ENCODE measurements around the gene NRN1L. TPM values are rescaled to one million over a fixed set of nuclear protein-coding genes. Genes with fewer than 3 reads are reported as not detected.

Gene NRN1L
- total RNA-seq, 4 donors from 2014 or later, result 1.2 to 2.4 TPM; not detected in 2

DNA sequence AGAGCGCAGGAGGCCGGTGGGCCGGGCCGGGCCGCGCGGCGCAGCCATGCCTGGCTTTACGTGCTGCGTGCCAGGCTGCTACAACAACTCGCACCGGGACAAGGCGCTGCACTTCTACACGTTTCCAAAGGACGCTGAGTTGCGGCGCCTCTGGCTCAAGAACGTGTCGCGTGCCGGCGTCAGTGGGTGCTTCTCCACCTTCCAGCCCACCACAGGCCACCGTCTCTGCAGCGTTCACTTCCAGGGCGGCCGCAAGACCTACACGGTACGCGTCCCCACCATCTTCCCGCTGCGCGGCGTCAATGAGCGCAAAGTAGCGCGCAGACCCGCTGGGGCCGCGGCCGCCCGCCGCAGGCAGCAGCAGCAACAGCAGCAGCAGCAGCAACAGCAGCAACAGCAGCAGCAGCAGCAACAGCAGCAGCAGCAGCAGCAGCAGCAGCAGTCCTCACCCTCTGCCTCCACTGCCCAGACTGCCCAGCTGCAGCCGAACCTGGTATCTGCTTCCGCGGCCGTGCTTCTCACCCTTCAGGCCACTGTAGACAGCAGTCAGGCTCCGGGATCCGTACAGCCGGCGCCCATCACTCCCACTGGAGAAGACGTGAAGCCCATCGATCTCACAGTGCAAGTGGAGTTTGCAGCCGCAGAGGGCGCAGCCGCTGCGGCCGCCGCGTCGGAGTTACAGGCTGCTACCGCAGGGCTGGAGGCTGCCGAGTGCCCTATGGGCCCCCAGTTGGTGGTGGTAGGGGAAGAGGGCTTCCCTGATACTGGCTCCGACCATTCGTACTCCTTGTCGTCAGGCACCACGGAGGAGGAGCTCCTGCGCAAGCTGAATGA lies 42.0 kb upstream of the NRN1L start:
- peaks cover 6 to 50% (median 28%) of the 10 kb centered on the region in 3 donors for H3K4me1 ChIP-seq
- 0% methylated on average over 5 of the region's 67 CpGs; no CpG with 5 or more reads in 1 of the 2 donors for WGBS, 2 donors (ENCODE audit: low coverage in 1 of 2)
- H3K27me3 ChIP-seq, result no peaks in the 10 kb centered on the region
- peak overlapping the region; percentile 81 to 84 for H3K4me3 ChIP-seq
- peak overlapping the region; percentile 97 to 100 (median 100) for H3K27ac ChIP-seq
- TF ChIP-seq, protein P1, sequence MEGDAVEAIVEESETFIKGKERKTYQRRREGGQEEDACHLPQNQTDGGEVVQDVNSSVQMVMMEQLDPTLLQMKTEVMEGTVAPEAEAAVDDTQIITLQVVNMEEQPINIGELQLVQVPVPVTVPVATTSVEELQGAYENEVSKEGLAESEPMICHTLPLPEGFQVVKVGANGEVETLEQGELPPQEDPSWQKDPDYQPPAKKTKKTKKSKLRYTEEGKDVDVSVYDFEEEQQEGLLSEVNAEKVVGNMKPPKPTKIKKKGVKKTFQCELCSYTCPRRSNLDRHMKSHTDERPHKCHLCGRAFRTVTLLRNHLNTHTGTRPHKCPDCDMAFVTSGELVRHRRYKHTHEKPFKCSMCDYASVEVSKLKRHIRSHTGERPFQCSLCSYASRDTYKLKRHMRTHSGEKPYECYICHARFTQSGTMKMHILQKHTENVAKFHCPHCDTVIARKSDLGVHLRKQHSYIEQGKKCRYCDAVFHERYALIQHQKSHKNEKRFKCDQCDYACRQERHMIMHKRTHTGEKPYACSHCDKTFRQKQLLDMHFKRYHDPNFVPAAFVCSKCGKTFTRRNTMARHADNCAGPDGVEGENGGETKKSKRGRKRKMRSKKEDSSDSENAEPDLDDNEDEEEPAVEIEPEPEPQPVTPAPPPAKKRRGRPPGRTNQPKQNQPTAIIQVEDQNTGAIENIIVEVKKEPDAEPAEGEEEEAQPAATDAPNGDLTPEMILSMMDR (IDR thresholded peaks at IDR 0.05), result peak in 1 of 4 experiments; percentile 15
- TF ChIP-seq POLR2A (IDR thresholded peaks at IDR 0.05), result no peak
- no peaks in the 10 kb centered on the region for H3K9me3 ChIP-seq
- H3K36me3 ChIP-seq, result no peaks in the 10 kb centered on the region
- ATAC-seq, result peak; percentile 23

DNA sequence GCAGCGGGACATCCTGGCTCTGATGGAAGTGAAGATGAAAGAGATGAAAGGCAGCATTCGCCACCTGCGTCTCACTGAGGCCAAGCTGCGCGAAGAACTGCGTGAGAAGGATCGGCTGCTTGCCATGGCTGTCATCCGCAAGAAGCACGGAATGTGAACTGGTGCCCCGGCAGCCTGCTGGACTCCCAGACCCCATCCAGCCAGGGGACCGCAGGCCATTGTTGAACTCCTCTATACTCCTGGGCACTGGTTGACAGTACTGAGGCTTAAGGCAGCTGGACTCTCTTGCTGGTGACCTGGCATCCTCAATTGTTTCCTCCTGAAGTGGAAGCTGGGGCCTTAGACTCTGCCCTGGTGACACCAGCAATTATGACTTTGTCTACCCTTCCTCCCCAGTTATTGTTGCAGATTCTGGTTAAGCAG lies 41.3 kb upstream of the NRN1L start:
- Histone ChIP-seq H3K4me1 (peaks cover 6 to 57% (median 35%) of the 10 kb centered on the region in 3 donors), H3K36me3 (no peaks in the 10 kb centered on the region), H3K4me3 (peak overlapping the region; percentile 81 to 84), H3K27ac (peak overlapping the region; percentile 1 to 100 (median 100)), H3K9me3 (no peaks in the 10 kb centered on the region), H3K27me3 (no peaks in the 10 kb centered on the region)
- TF ChIP-seq POLR2AphosphoS5 (IDR thresholded peaks at IDR 0.05) (peak; percentile 10), POLR2A (IDR thresholded peaks at IDR 0.05) (no peak), EP300 (IDR thresholded peaks at IDR 0.05) (no peak)
- TF ChIP-seq, protein P1 (IDR thresholded peaks at IDR 0.05), result no peak
- no peak for ATAC-seq
- 3% methylated on average over 6 of the region's 11 CpGs; no CpG with 5 or more reads in 1 of the 2 donors for WGBS, 2 donors (ENCODE audit: low coverage in 1 of 2)

DNA sequence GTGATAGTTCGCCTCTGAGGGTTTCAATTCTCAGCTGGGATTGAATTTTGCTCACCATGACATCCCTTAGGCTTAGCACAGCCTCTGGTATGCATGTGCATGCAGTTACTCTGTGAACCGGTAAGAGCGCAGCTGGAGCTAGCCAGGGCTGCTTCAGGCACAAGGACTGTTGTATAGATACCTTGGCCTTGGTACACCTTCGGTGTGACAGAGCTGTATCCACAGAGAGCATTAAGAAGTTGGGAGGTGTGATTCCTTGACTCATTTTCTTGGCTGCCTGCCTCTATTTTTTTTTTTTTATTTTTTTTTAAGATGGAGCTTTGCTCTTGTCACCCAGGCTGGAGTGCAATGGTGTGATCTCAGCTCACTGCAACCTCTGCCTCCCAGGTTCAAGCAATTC lies 40.2 kb upstream of the NRN1L start:
- no peaks in the 10 kb centered on the region for H3K9me3 ChIP-seq
- H3K4me3 ChIP-seq, result peak overlapping the region in 1 of 2 donors; percentile 84
- H3K36me3 ChIP-seq, result no peaks in the 10 kb centered on the region
- peaks cover 6 to 68% (median 39%) of the 10 kb centered on the region in 3 donors for H3K4me1 ChIP-seq
- no peaks in the 10 kb centered on the region for H3K27me3 ChIP-seq
- TF ChIP-seq POLR2A (IDR thresholded peaks at IDR 0.05), result no peak
- TF ChIP-seq, protein P1 (IDR thresholded peaks at IDR 0.05), result peak in 3 of 4 experiments; percentile 9 to 51 (median 44)
- peak overlapping the region in 3 of 4 donors; percentile 99 to 100 (median 100) for H3K27ac ChIP-seq
- no peak for ATAC-seq
- WGBS, 2 donors (ENCODE audit: low coverage in 1 of 2), result 21 to 26% methylated on average over 2 to 4 of the region's 4 CpGs

DNA sequence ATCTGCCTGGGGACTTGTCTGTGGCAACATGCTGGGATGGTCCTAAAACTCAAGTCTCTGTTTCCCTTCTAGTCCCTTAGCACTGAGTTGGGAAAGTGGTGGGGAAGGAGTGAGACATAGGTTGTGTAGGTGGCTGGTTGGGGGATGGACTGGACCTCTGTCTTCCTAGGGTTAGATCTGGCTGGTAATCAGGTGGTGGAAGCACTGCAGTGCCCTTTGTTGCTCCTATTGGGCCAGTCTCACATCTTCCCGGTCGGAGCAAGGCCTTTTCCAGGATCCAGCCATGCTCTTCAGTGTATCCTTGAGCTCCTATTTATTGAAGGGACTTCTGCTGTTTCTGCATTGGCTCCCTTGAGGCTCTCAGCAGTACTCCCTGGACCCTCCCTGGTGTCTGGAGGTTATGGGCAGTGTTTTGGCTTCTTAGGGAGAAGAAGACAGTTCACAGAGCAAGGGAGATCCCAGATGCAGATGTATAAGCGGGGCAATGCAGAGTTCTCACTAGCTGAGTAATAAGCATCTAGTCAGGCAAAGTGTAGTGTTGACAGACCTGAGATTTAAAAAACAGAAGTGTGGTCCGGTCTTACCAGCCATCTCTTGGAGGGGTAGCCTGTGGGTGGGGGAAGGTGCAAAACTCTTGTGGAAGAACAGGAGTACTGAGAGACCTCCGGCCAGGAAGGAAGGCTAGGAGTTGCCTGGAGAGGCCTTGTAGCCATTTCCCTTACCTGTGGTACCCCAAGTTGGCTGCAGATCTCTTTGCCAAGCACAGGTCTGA lies 39.2 kb upstream of the NRN1L start:
- H3K4me3 ChIP-seq, result peak overlapping the region; percentile 74 to 97
- H3K27ac ChIP-seq, result peak overlapping the region; percentile 11 to 100 (median 97)
- TF ChIP-seq POLR2A (IDR thresholded peaks at IDR 0.05) (no peak), POLR2AphosphoS5 (IDR thresholded peaks at IDR 0.05) (no peak), EP300 (IDR thresholded peaks at IDR 0.05) (no peak)
- TF ChIP-seq, protein P1 (IDR thresholded peaks at IDR 0.05), result no peak
- H3K27me3 ChIP-seq, result no peaks in the 10 kb centered on the region
- no peaks in the 10 kb centered on the region for H3K9me3 ChIP-seq
- H3K36me3 ChIP-seq, result no peaks in the 10 kb centered on the region
- H3K4me1 ChIP-seq, result peaks cover 6 to 77% (median 39%) of the 10 kb centered on the region in 3 donors
- WGBS, 2 donors (ENCODE audit: low coverage in 1 of 2), result 0 to 34% methylated on average over 1 to 4 of the region's 5 CpGs
- no peak for ATAC-seq

All from gastroesophageal sphincter (tissue), 4 donors.